Sigmoid colon (tissue), 4 donors: Measurements from ENCODE around the gene NAT8.
"Not testable (repeated sequence)": the region's sequence is repeated elsewhere in the genome, so short reads cannot be mapped to it uniquely, and the experiment has no call there.

Experiments used
- CTCF ChIP-seq, 4 experiments: fragments of 450-650 bp in 3 of 4; fragments of 200-600 bp in 1 of 4; IDR thresholded peaks; one replicate each; pipeline ENCODE4 v1.5.1; 2016 to 2019; ENCODE audit warnings: antibody characterized with exemption in 4 of 4, mild to moderate bottlenecking in 3 of 4, moderate library complexity in 2 of 4
- POLR2A ChIP-seq, 2 donors: fragments of 450-650 bp; IDR thresholded peaks; one replicate each; pipeline ENCODE4 v1.6.1; 2016; ENCODE audit warnings: antibody characterized with exemption in 2 of 2, mild to moderate bottlenecking in 2 of 2, moderate library complexity in 2 of 2
- POLR2AphosphoS5 ChIP-seq, 4 donors: sonication (generic); formaldehyde crosslinking; IDR thresholded peaks; one replicate each; pipeline ENCODE4 v1.6.1; 2017; ENCODE audit warnings: antibody characterized with exemption in 4 of 4

- not testable (repeated sequence) for TF ChIP-seq CTCF, POLR2AphosphoS5, POLR2A (IDR thresholded peaks at IDR 0.05)
Measured at GRCh38 chr2:73667239-73667638, 25.0 kb upstream of the NAT8 start.
